H9 (cell line): ENCODE measurements around the gene NOSIP. TPM values are rescaled to one million over a fixed set of nuclear protein-coding genes. Genes with fewer than 3 reads are reported as not detected.

ENCODE experiments used
- DNase-seq: peaks from one replicate; pipeline ENCODE4 v3.0.0-alpha.2; 2017
- H2AFZ ChIP-seq: one replicate; pipeline ENCODE4 v1.6.1; 2013; ENCODE audit warnings: mild to moderate bottlenecking, low read length, control low read depth, moderate library complexity
- H2AK5ac ChIP-seq: 2 replicates; pipeline ENCODE4 v1.6.1; 2013; ENCODE audit warnings: low read length, control low read depth, mixed read lengths; ENCODE audit not compliant: insufficient read length
- H2BK120ac ChIP-seq: one replicate; pipeline ENCODE4 v1.6.1; 2013; ENCODE audit warnings: low read depth, mild to moderate bottlenecking, low read length, control low read depth, inconsistent platforms; ENCODE audit not compliant: poor library complexity, severe bottlenecking
- H2BK12ac ChIP-seq: 2 replicates; pipeline ENCODE4 v1.6.1; 2013; ENCODE audit warnings: low read length, control low read depth, mixed read lengths, low read depth; ENCODE audit not compliant: insufficient read length
- H2BK15ac ChIP-seq: 2 replicates; pipeline ENCODE4 v1.6.1; 2013; ENCODE audit warnings: low read depth, low read length, control low read depth
- H2BK20ac ChIP-seq: one replicate; pipeline ENCODE4 v1.6.1; 2013; ENCODE audit warnings: low read depth, mild to moderate bottlenecking, low read length, control low read depth, inconsistent platforms; ENCODE audit not compliant: poor library complexity, severe bottlenecking
- H2BK5ac ChIP-seq: 2 replicates; pipeline ENCODE4 v1.6.1; 2013; ENCODE audit warnings: low read length, control low read depth, mixed read lengths; ENCODE audit not compliant: insufficient read length
- H3K14ac ChIP-seq: 2 replicates; pipeline ENCODE4 v1.6.1; 2013; ENCODE audit warnings: low read length, control low read depth; ENCODE audit not compliant: insufficient read depth
- H3K18ac ChIP-seq: 2 replicates; pipeline ENCODE4 v1.6.1; 2013; ENCODE audit warnings: low read depth, mild to moderate bottlenecking, mixed read lengths, low read length, control low read depth; ENCODE audit not compliant: insufficient read length
- H3K23ac ChIP-seq: 2 replicates; pipeline ENCODE4 v1.6.1; 2013; ENCODE audit warnings: low read length, control low read depth, mixed read lengths, low read depth; ENCODE audit not compliant: insufficient read length
- H3K23me2 ChIP-seq: 2 replicates; pipeline ENCODE4 v1.6.1; 2013; ENCODE audit warnings: low read depth, mild to moderate bottlenecking, mixed read lengths, low read length, control low read depth; ENCODE audit not compliant: insufficient read length, poor library complexity, severe bottlenecking
- H3K27ac ChIP-seq: 2 replicates; pipeline ENCODE4 v1.5.1; 2013; ENCODE audit warnings: low read length, control low read depth, mixed read lengths, low read depth; ENCODE audit not compliant: insufficient read length
- H3K27me3 ChIP-seq: 2 replicates; pipeline ENCODE4 v1.6.1; 2013; ENCODE audit warnings: low read length, control low read depth, inconsistent platforms; ENCODE audit not compliant: insufficient read depth
- H3K4ac ChIP-seq: 2 replicates; pipeline ENCODE4 v1.6.1; 2013; ENCODE audit warnings: low read depth, mild to moderate bottlenecking, control low read depth, inconsistent platforms, low read length, moderate library complexity
- H3K4me1 ChIP-seq: 2 replicates; pipeline ENCODE4 v1.6.1; 2013; ENCODE audit warnings: low read length, control low read depth, inconsistent platforms; ENCODE audit not compliant: insufficient read depth
- H3K4me2 ChIP-seq: 2 replicates; pipeline ENCODE4 v1.6.1; 2013; ENCODE audit warnings: low read length, control low read depth, mixed read lengths; ENCODE audit not compliant: insufficient read length, insufficient read depth
- H3K56ac ChIP-seq: 2 replicates; pipeline ENCODE4 v1.6.1; 2013; ENCODE audit warnings: low read depth, mild to moderate bottlenecking, mixed read lengths, low read length, control low read depth; ENCODE audit not compliant: insufficient read length
- H3K79me1 ChIP-seq: 2 replicates; pipeline ENCODE4 v1.6.1; 2013; ENCODE audit warnings: low read depth, mild to moderate bottlenecking, moderate library complexity, low read length, control low read depth, inconsistent platforms; ENCODE audit not compliant: insufficient read depth, poor library complexity, severe bottlenecking
- H3K79me2 ChIP-seq: 2 replicates; pipeline ENCODE4 v1.6.1; 2013; ENCODE audit warnings: low read length, control low read depth, inconsistent platforms; ENCODE audit not compliant: insufficient read depth
- H3K9ac ChIP-seq: 2 replicates; pipeline ENCODE4 v1.6.1; 2013; ENCODE audit warnings: low read length, control low read depth, mixed read lengths; ENCODE audit not compliant: insufficient read length; ENCODE audit errors: extremely low read depth
- H3K9me3 ChIP-seq: one replicate; pipeline ENCODE4 v1.6.1; 2013; ENCODE audit warnings: low read depth, low read length, inconsistent platforms; ENCODE audit not compliant: control insufficient read depth
- H3T11ph ChIP-seq: one replicate; pipeline ENCODE4 v1.6.1; 2013; ENCODE audit warnings: mild to moderate bottlenecking, low read length, control low read depth, inconsistent platforms
- H4K20me1 ChIP-seq: one replicate; pipeline ENCODE4 v1.6.1; 2013; ENCODE audit not compliant: control insufficient read depth, insufficient read length, insufficient read depth
- H4K5ac ChIP-seq: 2 replicates; pipeline ENCODE4 v1.6.1; 2013; ENCODE audit warnings: low read depth, mild to moderate bottlenecking, mixed read lengths, low read length, control low read depth; ENCODE audit not compliant: insufficient read length
- H4K8ac ChIP-seq: replicated peaks from 2 replicates; pipeline ENCODE4 v1.6.1; 2013; ENCODE audit warnings: low read length, control low read depth, mixed read lengths, low read depth; ENCODE audit not compliant: insufficient read length
- H4K91ac ChIP-seq: 2 replicates; pipeline ENCODE4 v1.6.1; 2013; ENCODE audit warnings: low read depth, mild to moderate bottlenecking, moderate library complexity, mixed read lengths, low read length, control low read depth; ENCODE audit not compliant: insufficient read length
- H3K27ac Mint-ChIP-seq, 3 experiments: 2 replicates in 2 of 3; 3 replicates in 1 of 3; pipeline ENCODE4 v1.8.0; 2020 to 2021; ENCODE audit warnings: mixed read lengths in 3 of 3, mild to moderate bottlenecking in 1 of 3, moderate library complexity in 1 of 3
- H3K27me3 Mint-ChIP-seq: 2 replicates; pipeline ENCODE4 v1.8.0; 2021; ENCODE audit warnings: low read depth, mild to moderate bottlenecking, moderate library complexity, mixed read lengths
- H3K36me3 Mint-ChIP-seq, 3 experiments: 2 replicates in 2 of 3; 3 replicates in 1 of 3; pipeline ENCODE4 v1.8.0; 2020 to 2021; ENCODE audit warnings: low read depth in 3 of 3, mixed read lengths in 3 of 3; ENCODE audit not compliant: insufficient read depth in 1 of 3
- H3K4me1 Mint-ChIP-seq, 2 experiments: 2 replicates each; pipeline ENCODE4 v1.8.0; 2020; ENCODE audit warnings: mixed read lengths in 2 of 2
- H3K4me3 Mint-ChIP-seq, 2 experiments: 2 replicates in 1 of 2; 3 replicates in 1 of 2; pipeline ENCODE4 v1.8.0; 2020 to 2021; ENCODE audit warnings: mild to moderate bottlenecking in 2 of 2, mixed read lengths in 2 of 2, moderate library complexity in 1 of 2
- H3K9me3 Mint-ChIP-seq, 2 experiments: 2 replicates in 1 of 2; 3 replicates in 1 of 2; pipeline ENCODE4 v1.8.0; 2020; ENCODE audit warnings: mild to moderate bottlenecking in 2 of 2, mixed read lengths in 2 of 2, moderate library complexity in 1 of 2
- WGBS: extraction: QIAGEN DNeasy Blood & Tissue Kit; methylation state at CpG from one replicate; pipeline ENCODE4 v1.1.7; 2013; ENCODE audit warnings: missing lambda C conversion rate, low lambda C conversion rate, mixed read lengths; ENCODE audit not compliant: insufficient read length; ENCODE audit errors: extremely low coverage; 5-methylcytosine and 5-hydroxymethylcytosine counted together
- total RNA-seq: library from RNA; stranded (reverse); gene quantifications from 2 replicates; pipeline ENCODE4 v1.2.1, GENCODE V29; 2021
- TF ChIP-seq, protein P1 (sequence below): fragments of 200-600 bp; sonication (generic); conservative IDR thresholded peaks from 3 replicates; pipeline ENCODE4 v1.8.0; 2021; ENCODE audit warnings: antibody characterized with exemption, mild to moderate bottlenecking

NOSIP gene
- total RNA-seq, 1 experiment from 2014 or later = 78.4 TPM

DNA sequence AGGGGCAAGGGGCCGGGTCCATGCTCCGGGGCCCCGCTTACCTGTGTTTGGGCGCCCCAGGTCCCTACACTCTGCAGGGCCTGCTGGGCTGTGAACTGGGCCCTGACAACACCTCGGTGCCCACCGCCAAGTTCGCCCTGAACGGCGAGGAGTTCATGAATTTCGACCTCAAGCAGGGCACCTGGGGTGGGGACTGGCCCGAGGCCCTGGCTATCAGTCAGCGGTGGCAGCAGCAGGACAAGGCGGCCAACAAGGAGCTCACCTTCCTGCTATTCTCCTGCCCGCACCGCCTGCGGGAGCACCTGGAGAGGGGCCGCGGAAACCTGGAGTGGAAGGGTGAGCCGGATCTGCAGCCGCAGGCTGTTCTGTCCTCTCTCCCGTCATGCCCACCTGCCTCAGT is 66.2 kb downstream of the NOSIP start:
- Histone ChIP-seq H3K56ac (no peak overlapping the region), H4K91ac (no peak overlapping the region), H2BK120ac (no peak overlapping the region), H3K79me2 (no peaks in the 10 kb centered on the region; the same call in 1 of the 2 replicates), H4K5ac (no peak overlapping the region), H2AFZ (no peak overlapping the region), H3K79me1 (no peaks in the 10 kb centered on the region), H2BK5ac (no peak overlapping the region), H3K23me2 (peaks cover 15% of the 10 kb centered on the region), H4K20me1 (no peaks in the 10 kb centered on the region), H3K18ac (no peak overlapping the region), H2AK5ac (no peak overlapping the region), H2BK20ac (no peak overlapping the region), H2BK12ac (no peak overlapping the region), H3K27me3 (no peaks in the 10 kb centered on the region), H3K4ac (no peak overlapping the region), H2BK15ac (no peak overlapping the region), H4K8ac (no peak overlapping the region), H3K27ac (no peak overlapping the region), H3T11ph (no peak overlapping the region), H3K14ac (no peak overlapping the region), H3K4me2 (peak overlapping the region; percentile 51), H3K4me1 (no peaks in the 10 kb centered on the region), H3K9me3 (no peaks in the 10 kb centered on the region), H3K23ac (no peak overlapping the region), H3K9ac (no peak overlapping the region)
- H3K4me1 Mint-ChIP-seq = peaks cover 18 to 26% of the 10 kb centered on the region in 2 experiments
- peak overlapping the region; percentile 73 to 91 for H3K4me3 Mint-ChIP-seq
- WGBS = no CpG with 5 or more reads among the region's 21 CpGs
- TF ChIP-seq, protein P1, sequence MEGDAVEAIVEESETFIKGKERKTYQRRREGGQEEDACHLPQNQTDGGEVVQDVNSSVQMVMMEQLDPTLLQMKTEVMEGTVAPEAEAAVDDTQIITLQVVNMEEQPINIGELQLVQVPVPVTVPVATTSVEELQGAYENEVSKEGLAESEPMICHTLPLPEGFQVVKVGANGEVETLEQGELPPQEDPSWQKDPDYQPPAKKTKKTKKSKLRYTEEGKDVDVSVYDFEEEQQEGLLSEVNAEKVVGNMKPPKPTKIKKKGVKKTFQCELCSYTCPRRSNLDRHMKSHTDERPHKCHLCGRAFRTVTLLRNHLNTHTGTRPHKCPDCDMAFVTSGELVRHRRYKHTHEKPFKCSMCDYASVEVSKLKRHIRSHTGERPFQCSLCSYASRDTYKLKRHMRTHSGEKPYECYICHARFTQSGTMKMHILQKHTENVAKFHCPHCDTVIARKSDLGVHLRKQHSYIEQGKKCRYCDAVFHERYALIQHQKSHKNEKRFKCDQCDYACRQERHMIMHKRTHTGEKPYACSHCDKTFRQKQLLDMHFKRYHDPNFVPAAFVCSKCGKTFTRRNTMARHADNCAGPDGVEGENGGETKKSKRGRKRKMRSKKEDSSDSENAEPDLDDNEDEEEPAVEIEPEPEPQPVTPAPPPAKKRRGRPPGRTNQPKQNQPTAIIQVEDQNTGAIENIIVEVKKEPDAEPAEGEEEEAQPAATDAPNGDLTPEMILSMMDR = no peak
- H3K36me3 Mint-ChIP-seq = peaks cover 6 to 23% (median 13%) of the 10 kb centered on the region in 3 experiments; a peak in 6 of 7 replicates
- no peak for DNase-seq
- no peaks in the 10 kb centered on the region; a peak in 1 of 5 replicates for H3K9me3 Mint-ChIP-seq
- H3K27ac Mint-ChIP-seq = no peak overlapping the region; a peak in 1 of 7 replicates
- no peaks in the 10 kb centered on the region; the same call in 1 of the 2 replicates for H3K27me3 Mint-ChIP-seq
